ENCODE data around the gene ANO10.

Gene ANO10

DNA sequence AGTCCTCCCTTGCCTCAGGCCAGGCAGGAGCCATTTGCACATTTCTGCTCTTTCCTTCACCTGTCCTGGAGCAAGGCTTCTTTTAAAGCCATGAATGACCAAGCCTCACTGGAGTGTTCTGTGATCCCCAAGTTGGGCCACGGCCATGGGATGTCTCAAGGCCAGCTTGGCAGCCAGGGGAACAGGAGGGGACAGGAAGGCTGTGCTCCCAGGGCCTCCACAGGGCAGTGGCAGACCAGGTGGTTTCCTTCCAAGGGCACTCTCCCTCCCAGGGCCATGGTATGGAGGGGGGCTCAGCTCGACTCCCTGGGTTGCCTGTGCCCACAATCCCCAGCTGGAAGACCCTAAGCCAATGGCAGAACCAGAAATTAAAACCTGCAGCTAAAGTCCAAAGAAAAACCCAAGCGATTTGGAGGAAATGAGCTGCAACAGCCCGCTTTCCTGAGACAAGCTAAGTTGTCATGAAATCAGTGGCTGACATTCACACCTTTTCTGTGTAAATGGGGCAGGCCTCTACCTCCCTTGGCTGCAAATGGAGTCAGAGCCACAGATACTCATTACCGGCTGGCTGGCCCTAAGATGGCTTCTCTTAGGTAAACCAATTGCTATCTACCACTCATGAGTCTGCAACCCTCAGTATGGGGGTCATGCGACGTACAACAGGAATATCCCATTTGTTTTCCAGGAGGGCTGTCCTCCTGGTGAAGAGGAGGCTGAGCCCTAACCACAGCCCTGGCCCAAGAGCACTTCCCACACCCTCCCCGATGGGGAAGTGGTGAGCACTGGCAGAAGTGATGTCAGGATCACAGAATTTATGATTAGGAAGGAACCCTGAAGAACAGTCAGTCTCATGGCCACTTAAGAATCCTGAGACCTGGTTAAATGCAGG is 252.2 kb downstream of the ANO10 start:
- H3K36me3 ChIP-seq (ENCODE audit: low read depth), result no peaks in the 10 kb centered on the region
- no peaks in the 10 kb centered on the region for H3K4me1 ChIP-seq (ENCODE audit: insufficient read depth, poor library complexity, severe bottlenecking)
- no peak for DNase-seq (ENCODE audit: low spot score)
- no peak overlapping the region for H3K4me3 ChIP-seq (ENCODE audit: severe bottlenecking)
- no peak for ATAC-seq (ENCODE audit: low read depth)
- TF ChIP-seq, protein P1, sequence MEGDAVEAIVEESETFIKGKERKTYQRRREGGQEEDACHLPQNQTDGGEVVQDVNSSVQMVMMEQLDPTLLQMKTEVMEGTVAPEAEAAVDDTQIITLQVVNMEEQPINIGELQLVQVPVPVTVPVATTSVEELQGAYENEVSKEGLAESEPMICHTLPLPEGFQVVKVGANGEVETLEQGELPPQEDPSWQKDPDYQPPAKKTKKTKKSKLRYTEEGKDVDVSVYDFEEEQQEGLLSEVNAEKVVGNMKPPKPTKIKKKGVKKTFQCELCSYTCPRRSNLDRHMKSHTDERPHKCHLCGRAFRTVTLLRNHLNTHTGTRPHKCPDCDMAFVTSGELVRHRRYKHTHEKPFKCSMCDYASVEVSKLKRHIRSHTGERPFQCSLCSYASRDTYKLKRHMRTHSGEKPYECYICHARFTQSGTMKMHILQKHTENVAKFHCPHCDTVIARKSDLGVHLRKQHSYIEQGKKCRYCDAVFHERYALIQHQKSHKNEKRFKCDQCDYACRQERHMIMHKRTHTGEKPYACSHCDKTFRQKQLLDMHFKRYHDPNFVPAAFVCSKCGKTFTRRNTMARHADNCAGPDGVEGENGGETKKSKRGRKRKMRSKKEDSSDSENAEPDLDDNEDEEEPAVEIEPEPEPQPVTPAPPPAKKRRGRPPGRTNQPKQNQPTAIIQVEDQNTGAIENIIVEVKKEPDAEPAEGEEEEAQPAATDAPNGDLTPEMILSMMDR (IDR thresholded peaks at IDR 0.05; ENCODE audit: poor library complexity, severe bottlenecking), result no peak
- H3K27me3 ChIP-seq (ENCODE audit: insufficient read depth, poor library complexity, severe bottlenecking), result no peaks in the 10 kb centered on the region
- H3K27ac ChIP-seq (ENCODE audit: poor library complexity, severe bottlenecking), result no peak overlapping the region
- H3K9me3 ChIP-seq (ENCODE audit: severe bottlenecking), result no peaks in the 10 kb centered on the region

DNA sequence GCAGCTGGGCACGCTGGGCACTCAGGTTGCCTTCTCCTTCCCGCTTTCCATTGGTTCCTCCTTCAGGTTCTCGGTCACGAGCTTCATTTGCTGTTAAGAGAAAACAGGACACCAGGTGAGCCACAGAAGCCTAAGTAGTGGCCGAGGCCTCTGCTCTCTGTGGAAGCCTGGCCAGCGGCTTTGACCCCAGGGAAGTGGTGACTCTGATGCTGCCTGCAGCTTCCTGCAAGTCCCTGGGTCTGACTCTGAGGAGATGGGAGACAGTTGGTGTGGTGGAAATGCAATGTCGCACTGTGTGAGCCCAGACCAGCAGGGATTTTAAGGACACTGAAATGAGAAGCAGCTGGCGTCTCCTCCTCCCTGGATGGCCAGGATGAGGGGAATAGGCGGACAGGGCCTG is 254.9 kb downstream of the ANO10 start:
- no peak for ATAC-seq (ENCODE audit: low read depth)
- Histone ChIP-seq H3K4me3 (ENCODE audit: severe bottlenecking) (no peak overlapping the region), H3K4me1 (ENCODE audit: insufficient read depth, poor library complexity, severe bottlenecking) (no peaks in the 10 kb centered on the region), H3K27me3 (ENCODE audit: insufficient read depth, poor library complexity, severe bottlenecking) (no peaks in the 10 kb centered on the region), H3K36me3 (ENCODE audit: low read depth) (no peaks in the 10 kb centered on the region), H3K27ac (ENCODE audit: poor library complexity, severe bottlenecking) (no peak overlapping the region), H3K9me3 (ENCODE audit: severe bottlenecking) (no peaks in the 10 kb centered on the region)
- DNase-seq (ENCODE audit: low spot score), result no peak
- TF ChIP-seq, protein P1 (IDR thresholded peaks at IDR 0.05; ENCODE audit: poor library complexity, severe bottlenecking), result no peak

DNA sequence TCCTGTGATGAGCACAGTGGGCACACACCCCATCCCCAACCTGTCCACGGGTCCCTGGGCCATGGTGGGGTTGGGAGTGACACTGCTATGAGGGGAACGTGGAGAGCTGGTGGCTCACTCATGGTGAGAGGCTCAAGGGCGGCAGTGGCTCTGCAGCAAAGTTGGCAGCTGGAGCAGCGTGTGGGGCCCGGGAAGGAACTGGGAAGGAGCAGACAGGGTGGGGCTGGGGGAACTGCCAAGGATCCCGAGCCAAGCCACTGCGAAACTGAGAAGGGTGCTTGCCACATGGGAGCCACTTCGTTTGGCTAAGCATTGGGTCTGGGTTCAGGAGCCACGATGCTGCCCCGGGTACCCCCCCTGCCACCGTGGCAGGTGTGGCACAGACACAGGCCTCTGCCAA is 255.3 kb downstream of the ANO10 start:
- no peaks in the 10 kb centered on the region for H3K9me3 ChIP-seq (ENCODE audit: severe bottlenecking)
- ATAC-seq (ENCODE audit: low read depth), result no peak
- DNase-seq (ENCODE audit: low spot score), result no peak
- no peak overlapping the region for H3K27ac ChIP-seq (ENCODE audit: poor library complexity, severe bottlenecking)
- TF ChIP-seq, protein P1 (IDR thresholded peaks at IDR 0.05; ENCODE audit: poor library complexity, severe bottlenecking), result no peak
- no peak overlapping the region for H3K4me3 ChIP-seq (ENCODE audit: severe bottlenecking)
- no peaks in the 10 kb centered on the region for H3K27me3 ChIP-seq (ENCODE audit: insufficient read depth, poor library complexity, severe bottlenecking)
- H3K36me3 ChIP-seq (ENCODE audit: low read depth), result no peaks in the 10 kb centered on the region
- H3K4me1 ChIP-seq (ENCODE audit: insufficient read depth, poor library complexity, severe bottlenecking), result no peaks in the 10 kb centered on the region

DNA sequence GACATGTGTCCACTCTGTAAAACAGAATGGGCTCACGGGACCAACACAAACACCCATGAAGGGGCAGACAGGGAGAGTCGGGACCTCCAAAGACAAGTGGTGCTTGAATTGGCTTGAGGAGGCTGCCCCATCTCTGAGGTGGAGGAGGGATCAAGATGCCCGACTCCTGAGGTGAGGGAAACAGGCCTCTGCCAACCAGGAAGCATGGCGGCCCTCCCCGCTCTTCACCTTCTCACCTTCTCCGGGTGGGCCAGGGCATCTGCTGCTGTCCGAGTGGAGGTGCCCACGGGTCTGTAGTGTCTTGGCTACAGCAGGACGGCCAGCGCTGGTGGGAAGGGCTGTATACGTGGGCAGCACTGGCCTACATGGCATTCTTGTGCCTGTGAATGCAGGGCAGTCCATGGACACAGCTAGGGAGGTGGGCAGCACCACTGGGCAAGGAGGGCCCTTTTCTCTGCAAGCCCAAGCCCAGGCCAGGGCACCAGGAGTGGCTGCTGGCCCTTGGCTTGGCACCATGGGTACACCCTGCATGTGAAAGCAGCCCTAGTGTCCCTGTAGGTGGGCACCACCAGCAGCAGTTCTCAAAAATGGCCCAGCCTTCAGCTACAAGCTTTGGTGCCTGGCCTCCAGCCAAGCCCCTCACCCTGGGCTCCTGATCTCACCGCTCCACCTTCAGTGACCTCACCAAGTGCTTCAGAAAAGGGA is 256.1 kb downstream of the ANO10 start:
- TF ChIP-seq, protein P1 (IDR thresholded peaks at IDR 0.05; ENCODE audit: poor library complexity, severe bottlenecking), result no peak
- Histone ChIP-seq H3K9me3 (ENCODE audit: severe bottlenecking) (no peaks in the 10 kb centered on the region), H3K4me3 (ENCODE audit: severe bottlenecking) (no peak overlapping the region), H3K4me1 (ENCODE audit: insufficient read depth, poor library complexity, severe bottlenecking) (no peaks in the 10 kb centered on the region), H3K36me3 (ENCODE audit: low read depth) (no peaks in the 10 kb centered on the region), H3K27ac (ENCODE audit: poor library complexity, severe bottlenecking) (no peak overlapping the region), H3K27me3 (ENCODE audit: insufficient read depth, poor library complexity, severe bottlenecking) (no peaks in the 10 kb centered on the region)
- DNase-seq (ENCODE audit: low spot score), result no peak
- ATAC-seq (ENCODE audit: low read depth), result no peak

Measured in RWPE2 (cell line).